Left lobe of liver (tissue), 2 donors: ENCODE measurements around the gene JUND. TPM values are rescaled to one million over a fixed set of nuclear protein-coding genes. Genes with fewer than 3 reads are reported as not detected.

Source experiments
- ATAC-seq: fragments of 200-7000 bp; cut with Tn5 transposase; one replicate; pipeline ENCODE4 v1.9.1; 2020; ENCODE audit warnings: mild to moderate bottlenecking, moderate library complexity
- DNase-seq: peaks from one replicate; pipeline ENCODE4 v3.0.0-alpha.2; 2020; ENCODE audit warnings: low spot score
- total RNA-seq: library from RNA; stranded (reverse); gene quantifications from one replicate; pipeline ENCODE4 v1.2.1, GENCODE V29; 2021
- donor health status: DM: no; HTN: no; CAD: no; lungs with moderate emphysema.
- donor health status: DM: no; HTN: yes; CAD: no.

Gene JUND
- total RNA-seq, 1 donor from 2014 or later, result 47.4 TPM

DNA sequence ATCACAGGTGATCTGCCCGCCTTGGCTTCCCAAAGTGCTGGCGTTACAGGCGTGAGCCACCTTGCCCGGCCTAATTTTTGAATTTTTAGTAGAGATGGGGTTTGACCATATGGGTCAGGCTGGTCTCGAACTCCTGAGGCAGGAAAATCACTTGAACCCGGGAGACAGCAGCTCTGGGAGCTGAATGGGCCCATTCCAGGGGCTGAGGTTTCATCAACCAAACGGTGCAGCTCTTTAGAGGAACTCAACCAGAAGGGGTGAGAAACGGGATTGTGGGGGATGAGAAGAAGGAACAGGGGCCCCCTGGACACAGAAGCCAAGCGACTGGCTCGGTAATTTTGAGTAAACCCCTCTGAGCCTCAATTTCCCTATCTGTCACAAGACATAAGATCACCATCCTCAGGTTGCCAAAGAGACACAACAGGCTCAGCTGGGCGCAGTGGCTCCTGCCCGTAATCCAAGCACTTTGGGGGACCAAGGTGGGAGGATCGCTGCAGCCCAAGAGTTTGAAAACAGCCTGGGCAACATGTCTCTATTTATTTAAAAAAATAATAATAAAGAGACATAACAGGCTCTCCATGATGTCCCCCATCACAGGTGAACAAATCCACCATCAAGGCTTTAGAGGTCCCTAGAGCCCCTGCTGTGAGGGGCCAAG is 7.7 kb downstream of the JUND start:
- no peak for ATAC-seq
- no peak for DNase-seq

DNA sequence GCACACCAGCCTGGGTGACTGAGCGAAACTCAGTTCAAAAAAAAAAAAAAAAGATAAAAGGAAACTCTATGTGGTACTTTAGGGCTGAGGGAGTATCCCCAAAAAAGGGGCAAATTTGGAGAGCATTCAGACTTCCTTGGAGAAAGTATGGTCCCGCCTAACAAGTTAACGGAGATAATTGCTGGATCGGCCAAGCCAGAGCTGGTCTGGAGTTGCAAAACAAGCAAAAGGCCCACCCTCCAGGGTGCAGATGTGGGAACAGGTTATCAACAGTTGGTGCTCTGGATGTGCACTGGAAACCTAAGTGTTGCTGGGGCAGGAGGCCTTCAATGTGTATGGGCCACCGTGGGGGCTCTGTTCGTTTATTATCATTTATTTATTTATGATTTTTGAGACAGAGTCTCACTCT is 10.0 kb downstream of the JUND start:
- no peak for DNase-seq
- no peak for ATAC-seq

GRCh38 chr19:18270326-18270725 is 11.1 kb downstream of the JUND start:
- ATAC-seq (no peak), DNase-seq (no peak)

DNA sequence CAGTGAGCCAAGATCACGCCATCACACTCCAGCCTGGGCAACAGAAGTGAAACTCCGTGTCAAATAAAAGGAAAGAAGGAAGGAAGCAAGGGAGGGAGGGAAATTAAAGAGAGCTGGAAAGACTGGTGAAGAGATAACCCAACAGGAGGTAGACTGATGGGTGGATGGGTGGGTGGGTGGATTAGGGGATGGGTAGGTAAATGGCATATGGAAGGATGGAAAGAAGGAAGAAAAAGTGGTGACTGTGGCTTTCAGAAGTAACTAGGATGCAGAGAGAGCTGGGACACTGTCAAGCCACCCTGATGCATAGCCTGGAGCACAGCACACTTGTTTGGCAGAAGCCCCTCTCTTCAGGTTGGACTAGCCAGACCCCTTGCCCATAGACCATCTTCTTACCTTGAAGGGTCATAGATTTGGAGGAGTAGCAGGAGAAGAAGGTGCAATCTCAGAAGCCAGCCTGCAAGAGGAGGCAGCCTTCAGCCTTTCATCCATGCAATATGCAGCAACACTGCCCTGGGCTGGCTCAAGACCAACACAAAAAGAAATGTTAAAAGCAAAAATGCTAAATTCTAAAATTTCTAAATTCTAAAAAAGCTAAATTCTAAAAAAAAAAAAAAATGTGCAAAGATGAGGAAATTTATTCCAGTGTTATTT is 12.2 kb downstream of the JUND start:
- no peak for DNase-seq
- no peak for ATAC-seq

DNA sequence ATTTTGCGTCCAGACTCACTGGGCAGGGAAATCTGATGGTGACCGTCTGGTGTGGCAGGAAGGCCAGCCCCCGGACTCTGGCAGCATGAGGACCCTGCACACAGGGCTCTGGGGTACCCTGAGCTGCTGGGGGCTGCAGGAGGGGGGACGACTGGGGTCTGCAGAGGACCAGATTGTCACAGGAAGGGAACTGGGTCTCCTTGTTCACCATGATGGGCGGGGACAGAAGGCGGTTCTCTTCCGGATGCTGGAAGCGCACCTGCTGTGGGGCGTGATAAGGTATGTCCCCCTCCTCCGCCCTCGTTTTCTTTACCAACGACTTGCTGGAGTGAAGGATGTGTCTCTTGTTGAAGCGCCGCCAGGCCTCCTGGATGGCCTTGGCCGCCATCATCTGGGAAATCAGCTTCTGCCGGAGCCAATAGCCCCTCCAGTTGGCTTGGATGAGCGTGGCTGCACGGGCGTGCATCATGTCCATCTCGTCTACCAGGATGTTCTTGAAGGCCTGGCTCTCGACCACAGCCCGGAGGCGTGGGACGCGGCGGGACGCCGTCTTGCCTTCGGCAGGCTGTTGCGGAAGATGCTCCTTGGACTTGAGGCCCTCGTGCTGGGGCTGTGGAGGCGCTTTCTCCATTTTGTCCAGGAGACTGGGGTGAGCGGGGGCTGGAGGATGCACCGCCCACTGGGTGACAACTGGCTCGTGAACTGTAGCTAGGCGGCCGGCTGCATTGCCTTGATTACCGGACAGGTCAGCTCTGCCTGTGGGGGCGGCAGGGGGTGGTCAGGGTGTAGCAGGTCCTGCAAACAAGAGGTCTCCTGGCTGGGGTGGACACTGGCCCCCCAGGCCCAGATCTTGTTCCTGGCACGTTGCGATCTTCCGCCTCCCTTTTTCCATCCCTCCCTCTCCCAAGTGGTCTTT is 14.4 kb downstream of the JUND start:
- no peak for ATAC-seq

DNA sequence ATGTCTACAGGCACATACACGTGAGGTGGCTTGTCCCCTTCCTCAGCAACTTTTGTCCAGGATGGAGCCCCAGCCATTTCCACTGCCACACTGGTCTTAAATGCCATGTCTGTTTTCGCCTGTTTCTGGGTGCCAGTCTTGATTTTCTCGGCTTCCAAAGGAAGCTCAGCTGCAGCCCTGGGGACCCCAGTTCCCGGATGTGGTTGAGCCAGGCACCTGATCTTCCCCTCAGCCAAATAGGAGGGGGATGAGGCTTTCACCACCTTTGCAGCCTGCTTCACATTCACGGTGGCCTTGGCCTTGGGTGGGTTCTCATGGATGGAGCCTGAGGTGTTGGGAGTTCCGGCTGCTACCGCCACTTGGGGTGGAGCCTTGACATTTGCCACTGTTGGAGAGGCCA is 15.8 kb downstream of the JUND start:
- DNase-seq (no peak), ATAC-seq (no peak)

More for the DNA sequence above, 14.4 kb downstream of the JUND start:
- no peak for DNase-seq

DNA sequence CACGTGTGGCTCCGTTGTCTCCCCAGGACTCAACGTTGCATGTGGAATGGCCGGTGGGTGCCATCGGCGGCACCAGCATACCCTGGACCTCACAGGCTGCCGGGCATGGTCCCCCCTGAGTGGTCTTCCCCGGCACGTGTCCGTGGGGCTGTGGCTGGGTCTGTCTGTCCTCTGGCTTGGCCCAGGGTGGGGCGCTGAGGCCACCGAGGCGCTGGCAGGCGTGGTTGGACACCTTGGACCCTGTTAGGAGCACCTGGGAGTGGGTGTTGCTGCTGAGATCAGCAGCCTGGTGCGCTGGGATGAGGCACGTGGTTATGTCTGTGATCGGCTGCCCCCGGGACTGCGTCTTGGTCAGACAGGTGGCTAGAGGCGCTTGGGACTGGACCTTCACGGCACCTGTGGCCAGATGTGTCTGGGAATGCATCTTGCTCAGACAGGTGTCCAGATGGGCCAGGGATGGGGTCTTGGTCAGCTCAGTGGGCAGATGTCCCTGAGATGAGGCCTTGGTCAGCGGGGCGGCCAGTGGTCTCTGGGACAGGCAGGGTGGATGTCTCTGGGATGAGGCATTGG is 16.4 kb downstream of the JUND start:
- ATAC-seq, result no peak
- no peak for DNase-seq

GRCh38 chr19:18264137-18264854 is 17.1 kb downstream of the JUND start:
- no peak for DNase-seq

GRCh38 chr19:18263324-18264136 is 17.9 kb downstream of the JUND start:
- DNase-seq (no peak), ATAC-seq (no peak)

More at GRCh38 chr19:18264137-18264854, 17.1 kb downstream of the JUND start:
- no peak for ATAC-seq

DNA sequence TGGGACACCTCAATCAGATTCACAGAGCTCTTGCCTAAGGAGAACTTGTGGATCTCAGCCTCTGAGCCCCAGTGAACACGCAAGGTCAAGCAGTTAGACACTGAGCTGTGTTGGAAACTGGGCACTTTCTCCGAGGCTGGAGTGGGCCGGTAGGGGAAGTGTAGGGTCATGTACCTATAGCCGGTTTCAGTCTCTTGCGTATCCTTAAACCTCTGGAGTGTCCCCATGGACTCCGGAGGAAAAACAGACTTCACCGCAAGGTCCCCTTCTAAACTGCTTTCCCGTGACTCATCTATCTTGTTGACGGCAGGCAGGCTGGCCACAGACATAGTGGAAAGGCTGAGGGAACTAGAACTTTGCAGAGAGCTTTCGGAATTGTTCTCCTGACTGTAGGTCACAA is 18.5 kb downstream of the JUND start:
- DNase-seq (no peak), ATAC-seq (no peak)

DNA sequence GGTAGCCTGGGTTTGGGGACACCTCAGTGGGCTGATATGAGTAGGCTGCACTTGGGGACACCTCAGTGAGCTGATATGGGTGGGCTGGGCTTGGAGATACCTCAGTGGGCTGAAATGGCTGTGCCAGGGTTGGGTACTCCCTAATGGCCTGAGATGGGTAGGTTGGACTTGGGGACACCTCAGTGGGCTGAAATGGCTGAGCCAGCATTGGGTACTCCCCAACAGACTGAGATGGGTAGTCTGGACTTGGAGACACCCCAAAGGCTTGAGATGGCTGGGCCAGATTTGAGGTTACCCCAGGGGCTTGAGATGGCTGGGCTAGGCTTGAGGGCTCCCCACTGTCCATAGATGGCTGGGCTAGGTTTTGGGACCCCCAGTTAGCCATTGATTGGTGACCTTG is 19.3 kb downstream of the JUND start:
- ATAC-seq, result no peak
- no peak for DNase-seq

DNA sequence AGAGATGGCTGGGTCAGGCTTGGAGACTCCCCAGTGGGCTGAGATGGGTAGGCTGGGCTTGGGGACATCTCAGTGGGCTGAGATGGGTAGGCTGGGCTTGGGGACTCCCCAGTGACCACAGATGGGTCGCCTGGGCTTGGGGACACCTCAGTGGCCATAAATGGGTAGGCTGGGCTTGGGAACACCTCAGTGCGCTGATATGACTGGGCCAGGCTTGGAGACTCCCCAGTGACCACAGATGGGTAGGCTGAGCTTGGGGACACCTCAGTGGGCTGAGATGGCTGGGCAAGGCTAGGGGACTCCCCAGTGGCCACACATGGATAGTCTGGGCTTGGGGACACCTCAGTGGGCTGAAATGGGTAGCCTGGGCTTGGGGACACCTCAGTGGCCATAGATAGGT is 19.9 kb downstream of the JUND start:
- ATAC-seq (no peak), DNase-seq (no peak)

DNA sequence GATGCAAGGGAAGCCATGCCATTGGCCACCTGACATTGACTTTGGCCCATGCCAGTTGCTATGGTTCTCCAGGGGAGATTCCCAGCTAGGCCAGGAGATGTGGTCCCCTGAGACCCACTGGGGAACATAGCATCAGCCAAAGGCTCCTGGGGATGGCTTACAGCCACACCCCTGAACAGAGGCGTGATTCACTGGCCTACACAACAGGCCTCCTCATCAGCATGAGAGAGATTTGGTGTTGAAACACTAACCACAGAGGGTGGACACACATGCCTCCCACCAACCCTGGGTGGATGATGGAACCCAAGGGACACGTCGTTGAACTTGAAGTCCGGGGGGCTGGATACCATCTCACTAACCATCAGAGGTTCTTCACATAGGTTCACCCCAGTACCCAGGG is 21.5 kb downstream of the JUND start:
- no peak for ATAC-seq
- DNase-seq, result no peak

- DNase-seq, result no peak
- no peak for ATAC-seq
These were observed 23.6 kb downstream of the JUND start for GRCh38 chr19:18257503-18258470.

GRCh38 chr19:18254546-18255503 is 26.6 kb downstream of the JUND start:
- no peak for DNase-seq
- no peak for ATAC-seq

GRCh38 chr19:18253716-18254115 is 27.7 kb downstream of the JUND start:
- DNase-seq, result no peak

GRCh38 chr19:18253130-18253529 is 28.3 kb downstream of the JUND start:
- DNase-seq, result no peak
- ATAC-seq, result no peak

More at GRCh38 chr19:18253716-18254115, 27.7 kb downstream of the JUND start:
- peak; percentile 12 for ATAC-seq

DNA sequence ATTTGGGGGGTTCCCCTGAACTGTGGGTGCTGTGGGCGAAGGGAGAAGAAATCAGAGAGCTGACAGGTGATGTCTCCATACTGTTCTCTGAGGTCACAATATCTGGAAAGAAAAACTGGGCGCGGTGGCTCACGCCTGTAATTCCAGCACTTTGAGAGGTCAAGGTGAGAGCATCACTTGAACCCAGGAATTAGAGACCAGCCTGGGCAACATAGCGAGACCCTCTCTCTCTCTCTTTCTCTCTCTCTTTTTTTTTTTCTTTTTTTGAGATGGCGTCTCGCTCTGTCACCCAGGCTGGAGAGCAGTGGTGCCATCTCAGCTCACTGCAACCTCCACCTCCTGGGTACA is 29.1 kb downstream of the JUND start:
- no peak for ATAC-seq
- no peak for DNase-seq
